IPS-NIHi11 (cell line): Measurements from ENCODE around the gene CNPY1.

ENCODE experiments used
- DNase-seq: peaks from one replicate; pipeline ENCODE4 v3.0.0; 2012; ENCODE audit warnings: mixed read lengths, low spot score

CNPY1 gene

GRCh38 chr7:155512246-155512887, 34.0 kb downstream of the CNPY1 start:
- no peak for DNase-seq

- DNase-seq = no peak
Observed at GRCh38 chr7:155511702-155511996, 34.7 kb downstream of the CNPY1 start.

GRCh38 chr7:155510975-155511701, 35.2 kb downstream of the CNPY1 start:
- no peak for DNase-seq

GRCh38 chr7:155509725-155510551, 36.4 kb downstream of the CNPY1 start:
- DNase-seq = peak; percentile 64

- no peak for DNase-seq
Observed at GRCh38 chr7:155509359-155509724, 37.0 kb downstream of the CNPY1 start.

GRCh38 chr7:155508376-155509358, 37.7 kb downstream of the CNPY1 start:
- no peak for DNase-seq

GRCh38 chr7:155507576-155507975, 38.8 kb downstream of the CNPY1 start:
- no peak for DNase-seq

- DNase-seq = no peak
Observed at GRCh38 chr7:155506854-155507337, 39.5 kb downstream of the CNPY1 start.

- no peak for DNase-seq
Observed at GRCh38 chr7:155505422-155505793, 41.0 kb downstream of the CNPY1 start.

- no peak for DNase-seq
Observed at GRCh38 chr7:155497149-155497901, 49.0 kb downstream of the CNPY1 start.

- no peak for DNase-seq
Observed at GRCh38 chr7:155496267-155497005, 49.9 kb downstream of the CNPY1 start.

GRCh38 chr7:155495440-155496248, 50.7 kb downstream of the CNPY1 start:
- DNase-seq = no peak

- no peak for DNase-seq
Observed at GRCh38 chr7:155494551-155494950, 51.8 kb downstream of the CNPY1 start.

GRCh38 chr7:155493744-155494538, 52.4 kb downstream of the CNPY1 start:
- DNase-seq = no peak

GRCh38 chr7:155491812-155492211, 54.5 kb downstream of the CNPY1 start:
- no peak for DNase-seq

GRCh38 chr7:155490697-155491628, 55.4 kb downstream of the CNPY1 start:
- DNase-seq = peak; percentile 79

- peak; percentile 51 for DNase-seq
Observed at GRCh38 chr7:155489862-155490696, 56.3 kb downstream of the CNPY1 start.
